ENCODE results near the gene FAM20C. TPM values are rescaled to one million over a fixed set of nuclear protein-coding genes. Genes with fewer than 3 reads are reported as not detected.

Gene FAM20C
- total and polyA plus RNA-seq, 2 of the 8 experiments (the other 6 are each of a cell fraction or from before 2014, with no cell fraction given) = 9.5 to 34.8 TPM

GRCh38 chr7:281637-282036 lies 89.3 kb downstream of the FAM20C start (continued):
- TF ChIP-seq CBX8 (IDR thresholded peaks at IDR 0.05; ENCODE audit: borderline replicate concordance, low read depth, low read length) (no peak), SRF (IDR thresholded peaks at IDR 0.05; ENCODE audit: low read depth, low read length) (no peak), POLR2AphosphoS5 (IDR thresholded peaks at IDR 0.05; ENCODE audit: low read depth, low read length) (no peak), SIRT6 (IDR thresholded peaks at IDR 0.05; ENCODE audit: low read length) (no peak), EZH2 (IDR thresholded peaks at IDR 0.05; ENCODE audit: low read depth, low read length, severe bottlenecking) (no peak)
